A549 treated with Mapracorat at 1 μM for 4 hours (cell line): ENCODE results near the gene PRICKLE4. TPM values are rescaled to one million over a fixed set of nuclear protein-coding genes. Genes with fewer than 3 reads are reported as not detected.

Experiments used
- total RNA-seq: library from RNA; stranded (reverse); fragments of 200-300 nt; extraction: Qiagen RNA extraction; gene quantifications from 5 replicates; pipeline ENCODE4 v1.2.3, GENCODE V29; 2022

Gene PRICKLE4
- total RNA-seq = 0.47 to 0.91 TPM (median 0.66 TPM) in 5 replicates

GRCh38 chr6:41780551-41781365 is at the start of gene PRICKLE4:
Gene PRICKLE4 (plus strand): TSS chr6:41780782. CDS start chr6:41783474, 2,692 bp downstream.

GRCh38 chr6:41735427-41736185 is 45.0 kb upstream of the PRICKLE4 start, which contains the start of gene TFEB:
Gene TFEB (minus strand): TSS chr6:41735608. CDS start chr6:41691213, 44,395 bp downstream.

GRCh38 chr6:41747256-41748101 is 33.1 kb upstream of the PRICKLE4 start, which contains the start of gene PGC:
Gene PGC (minus strand): TSS chr6:41747397. CDS start chr6:41747334, 63 bp downstream.

GRCh38 chr6:41779788-41780550 is 613 bp upstream of the PRICKLE4 start, which contains the start of gene FRS3:
Gene FRS3 (minus strand): TSS chr6:41779900. CDS start chr6:41776987, 2,913 bp downstream.

GRCh38 chr6:41787219-41787917 is 6.8 kb downstream of the PRICKLE4 start, which contains the start of gene TOMM6:
Gene TOMM6 (plus strand): TSS chr6:41787694. CDS start chr6:41787698, 4 bp downstream.

Other genes with a start within 250 kb of the PRICKLE4 start
- 16.4 to 23.9 TPM (median 23.0 TPM) in 5 replicates for gene FOXP4, start 234.4 kb upstream of the PRICKLE4 start, total RNA-seq
- gene MDFI, start 142.3 kb upstream of the PRICKLE4 start, total RNA-seq = 0.33 to 1.2 TPM (median 0.85 TPM) in 5 replicates
- gene TFEB, start 45.2 kb upstream of the PRICKLE4 start, total RNA-seq = 6.6 to 9.0 TPM (median 8.3 TPM) in 5 replicates
- gene PGC, start 33.4 kb upstream of the PRICKLE4 start, total RNA-seq = not detected in 5 replicates
- 1.9 to 3.3 TPM (median 2.7 TPM) in 5 replicates for gene FRS3, start 882 bp upstream of the PRICKLE4 start, total RNA-seq
- gene TOMM6, start 6.9 kb downstream of the PRICKLE4 start, total RNA-seq = 279 to 317 TPM (median 304 TPM) in 5 replicates
- gene USP49, start 114.6 kb downstream of the PRICKLE4 start, total RNA-seq = 0.83 to 1.4 TPM (median 1.0 TPM) in 5 replicates
- 13.0 to 15.0 TPM (median 13.8 TPM) in 5 replicates for gene MED20, start 140.4 kb downstream of the PRICKLE4 start, total RNA-seq
- gene BYSL, start 140.7 kb downstream of the PRICKLE4 start, total RNA-seq = 36.4 to 46.6 TPM (median 39.1 TPM) in 5 replicates
- gene CCND3, start 161.0 kb downstream of the PRICKLE4 start, total RNA-seq = 123 to 188 TPM (median 164 TPM) in 5 replicates